Measurements from ENCODE around the gene CENPW.

- TF ChIP-seq EZH2phosphoT487 (IDR thresholded peaks at IDR 0.05; ENCODE audit: borderline replicate concordance), result no peak
- TF ChIP-seq CTCF (IDR thresholded peaks at IDR 0.05 in 2 of 3, conservative IDR thresholded peaks at IDR 0.05 in 1 of 3; ENCODE audit: borderline replicate concordance in 1 of 3, insufficient read depth in 1 of 3, low read depth in 2 of 3, low read length in 2 of 3), result no peak
- TF ChIP-seq RAD21 (IDR thresholded peaks at IDR 0.05; ENCODE audit: low read depth), result no peak
- no peak for TF ChIP-seq JUND (IDR thresholded peaks at IDR 0.05)
- no peak for TF ChIP-seq EZH2 (IDR thresholded peaks at IDR 0.05)
- TF ChIP-seq CEBPB (IDR thresholded peaks at IDR 0.05; ENCODE audit: low read depth), result no peak
- no peak for TF ChIP-seq REST (IDR thresholded peaks at IDR 0.05; ENCODE audit: low read depth)
- TF ChIP-seq ZFX (IDR thresholded peaks at IDR 0.05), result no peak
- TF ChIP-seq FOSL1 (IDR thresholded peaks at IDR 0.05; ENCODE audit: low read depth), result no peak
These were observed 45.9 kb upstream of the CENPW start for GRCh38 chr6:126293891-126294524.
